SU-DHL-6 (cell line): Measurements from ENCODE around the gene IQCC.

Experiments
- H2AFZ ChIP-seq: fragments of 200-600 bp; sonication (generic); 2 replicates; pipeline ENCODE4 v1.6.1; 2014; ENCODE audit warnings: low read depth, mild to moderate bottlenecking, moderate library complexity, mixed read lengths, antibody characterized with exemption, low read length; ENCODE audit not compliant: severe bottlenecking
- H3F3A ChIP-seq: fragments of 200-600 bp; shearing (Covaris generic); 2 replicates; pipeline ENCODE4 v1.6.0; 2016; ENCODE audit warnings: antibody characterized with exemption, mild to moderate bottlenecking; ENCODE audit not compliant: insufficient read depth
- H3K27ac ChIP-seq: fragments of 200-600 bp; sonication (generic); 2 replicates; pipeline ENCODE4 v1.5.1; 2016; ENCODE audit warnings: low read depth, mild to moderate bottlenecking, low read length, moderate library complexity, mixed read lengths
- H3K27me3 ChIP-seq: fragments of 200-600 bp; sonication (generic), shearing (Covaris generic); 2 replicates; pipeline ENCODE4 v1.6.0; 2014; ENCODE audit warnings: mild to moderate bottlenecking, low read length
- H3K36me3 ChIP-seq: fragments of 200-600 bp; sonication (generic); 2 replicates; pipeline ENCODE4 v1.6.1; 2014; ENCODE audit warnings: mild to moderate bottlenecking, low read length, mixed read lengths
- H3K4me2 ChIP-seq: fragments of 300-600, 200-600 bp; shearing (Covaris generic), sonication (generic); 2 replicates; pipeline ENCODE4 v1.6.0; 2014; ENCODE audit warnings: low read length, low read depth, mild to moderate bottlenecking; ENCODE audit not compliant: poor library complexity, severe bottlenecking
- H3K4me3 ChIP-seq: fragments of 200-600 bp; sonication (generic); 2 replicates; pipeline ENCODE4 v1.5.1; 2014; ENCODE audit warnings: antibody characterized with exemption, low read length, mild to moderate bottlenecking, mixed read lengths; ENCODE audit not compliant: insufficient read depth, poor library complexity, severe bottlenecking
- H3K79me2 ChIP-seq: fragments of 200-600 bp; sonication (generic); 2 replicates; pipeline ENCODE4 v1.6.1; 2014; ENCODE audit warnings: mild to moderate bottlenecking, low read length, moderate library complexity; ENCODE audit not compliant: insufficient read depth
- H3K9ac ChIP-seq: fragments of 200-600 bp; sonication (generic); 2 replicates; pipeline ENCODE4 v1.7.0; 2014; ENCODE audit warnings: mild to moderate bottlenecking, low read length
- H3K9me2 ChIP-seq: fragments of 200-600 bp; sonication (generic); replicated peaks from 2 replicates; pipeline ENCODE4 v1.6.1; 2014; ENCODE audit warnings: low read length; ENCODE audit not compliant: insufficient read depth
- H3K9me3 ChIP-seq: fragments of 200-600 bp; sonication (generic); 2 replicates; pipeline ENCODE4 v1.6.1; 2014; ENCODE audit warnings: low read length, mixed read lengths; ENCODE audit not compliant: insufficient read depth
- H4K20me1 ChIP-seq: fragments of 200-600 bp; sonication (generic); 2 replicates; pipeline ENCODE4 v1.6.1; 2014; ENCODE audit warnings: low read depth, mild to moderate bottlenecking, antibody characterized with exemption, low read length, moderate library complexity, mixed read lengths
- CTCF ChIP-seq: fragments of 200-600 bp; sonication (generic); IDR thresholded peaks from one replicate; pipeline ENCODE4 v1.5.1; 2017; ENCODE audit warnings: antibody characterized with exemption, mild to moderate bottlenecking, low read length, moderate library complexity; ENCODE audit not compliant: insufficient read depth, poor library complexity, severe bottlenecking
- EZH2phosphoT487 ChIP-seq: fragments of 200-600 bp; sonication (generic), shearing (Covaris generic); conservative IDR thresholded peaks from 2 replicates; pipeline ENCODE4 v1.6.1; 2018; ENCODE audit warnings: mild to moderate bottlenecking, antibody characterized with exemption, low read length, moderate library complexity, mixed read lengths

The IQCC gene

GRCh38 chr1:32201011-32201855 is 4.2 kb upstream of the IQCC start:
- Histone ChIP-seq H3K79me2 (0 out of 2 replicates have a peak, but pooled peaks cover 3% of the 10 kb centered on the region), H3K4me3 (peak overlapping the region; percentile 76), H3K36me3 (no peaks in the 10 kb centered on the region), H3K9me3 (no peaks in the 10 kb centered on the region), H3K9me2 (no peaks in the 10 kb centered on the region), H3K27me3 (no peaks in the 10 kb centered on the region), H3K9ac (peak overlapping the region; percentile 71), H3F3A (peaks cover 20% of the 10 kb centered on the region), H2AFZ (peak overlapping the region; percentile 3), H3K27ac (peak overlapping the region; percentile 62), H3K4me2 (peak overlapping the region; percentile 64), H4K20me1 (no peaks in the 10 kb centered on the region)
- TF ChIP-seq EZH2phosphoT487, result no peak
- peak; percentile 30 for TF ChIP-seq CTCF

GRCh38 chr1:32204943-32205361 is 519 bp upstream of the IQCC start:
- Histone ChIP-seq H3K27me3 (no peaks in the 10 kb centered on the region), H3K36me3 (no peaks in the 10 kb centered on the region), H3K9ac (peak overlapping the region; percentile 79), H4K20me1 (no peaks in the 10 kb centered on the region), H3K4me3 (peak overlapping the region; percentile 66), H3K4me2 (peak overlapping the region; percentile 61), H3K9me3 (no peaks in the 10 kb centered on the region), H3F3A (peaks cover 14% of the 10 kb centered on the region), H3K27ac (no peak overlapping the region), H3K79me2 (0 out of 2 replicates have a peak, but pooled peaks cover 3% of the 10 kb centered on the region), H3K9me2 (no peaks in the 10 kb centered on the region), H2AFZ (no peak overlapping the region)
- no peak for TF ChIP-seq EZH2phosphoT487
- no peak for TF ChIP-seq CTCF

GRCh38 chr1:32208469-32208868 is 3.0 kb downstream of the IQCC start:
- 0 out of 2 replicates have a peak, but pooled peaks cover 4% of the 10 kb centered on the region for H3F3A ChIP-seq
- no peaks in the 10 kb centered on the region for H3K79me2 ChIP-seq
- H3K9me3 ChIP-seq, result no peaks in the 10 kb centered on the region
- TF ChIP-seq EZH2phosphoT487 (no peak), CTCF (no peak)
- no peak overlapping the region for H2AFZ ChIP-seq
- no peaks in the 10 kb centered on the region for H3K27me3 ChIP-seq
- H3K9me2 ChIP-seq, result no peaks in the 10 kb centered on the region
- H3K4me3 ChIP-seq, result no peak overlapping the region
- H3K27ac ChIP-seq, result no peak overlapping the region
- no peak overlapping the region for H3K4me2 ChIP-seq
- no peak overlapping the region for H3K9ac ChIP-seq
- H4K20me1 ChIP-seq, result no peaks in the 10 kb centered on the region
- H3K36me3 ChIP-seq, result no peaks in the 10 kb centered on the region
